Erythroblast (primary cell): ENCODE measurements around the gene FBXL13.
"Not testable (repeated sequence)": the region's sequence is repeated elsewhere in the genome, so short reads cannot be mapped to it uniquely, and the experiment has no call there.

Experiments
- GATA1 ChIP-seq: IDR thresholded peaks from 2 replicates; pipeline ENCODE4 v1.6.1; 2011; ENCODE audit warnings: low read depth, mild to moderate bottlenecking, control low read depth, low read length, moderate library complexity
- POLR2A ChIP-seq: IDR thresholded peaks from 2 replicates; pipeline ENCODE4 v1.6.1; 2011; ENCODE audit warnings: mild to moderate bottlenecking, low read length

GRCh38 chr7:102958004-102958403 lies 116.6 kb downstream of the FBXL13 start:
- TF ChIP-seq POLR2A, GATA1: not testable (repeated sequence)
